H1 (cell line): ENCODE measurements around the gene COL2A1.

Experiments used
- ZNF274 ChIP-seq: IDR thresholded peaks from 2 replicates; pipeline ENCODE4 v1.7.0; 2012; ENCODE audit warnings: low read length, borderline replicate concordance; ENCODE audit errors: extremely low read depth
- TF ChIP-seq, protein P1 (sequence below): IDR thresholded peaks from 2 replicates; pipeline ENCODE4 v1.6.1; 2012; ENCODE audit warnings: inconsistent platforms

DNA sequence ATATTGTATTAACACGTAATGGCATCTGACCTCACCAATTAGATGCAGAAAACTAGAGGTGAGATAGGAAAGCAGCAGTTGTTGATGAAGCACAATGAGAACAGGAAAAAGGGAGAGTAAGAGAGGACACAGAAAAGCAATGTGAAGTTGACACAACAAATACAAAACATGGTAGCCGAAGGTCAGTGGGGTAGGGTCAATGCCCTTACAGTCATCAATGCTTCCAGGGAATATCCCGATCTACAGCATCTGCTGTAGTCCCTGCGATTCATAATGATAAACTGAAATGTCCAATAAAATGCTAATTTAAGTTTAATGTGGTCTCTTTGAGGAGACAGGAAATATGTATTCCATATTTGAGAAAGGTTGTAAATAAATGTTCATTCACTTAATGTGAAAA, 2.9 kb upstream of the COL2A1 start:
- TF ChIP-seq ZNF274, result no peak
- TF ChIP-seq, protein P1, sequence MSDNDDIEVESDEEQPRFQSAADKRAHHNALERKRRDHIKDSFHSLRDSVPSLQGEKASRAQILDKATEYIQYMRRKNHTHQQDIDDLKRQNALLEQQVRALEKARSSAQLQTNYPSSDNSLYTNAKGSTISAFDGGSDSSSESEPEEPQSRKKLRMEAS, result no peak
